Thoracic aorta (tissue), 2 donors: Measurements from ENCODE around the gene ANKS6. TPM values are rescaled to one million over a fixed set of nuclear protein-coding genes. Genes with fewer than 3 reads are reported as not detected.
A peak's percentile ranks its signal among the peaks of the same experiment; 100 is the strongest.

Source experiments
- ATAC-seq: fragments of 150-250 bp; one replicate; pipeline ENCODE4 v1.8.0; 2017; ENCODE audit warnings: low read depth; ENCODE audit not compliant: insufficient number of reproducible peaks, low FRiP score
- DNase-seq: peaks from one replicate; pipeline ENCODE4 v3.0.0-alpha.2; 2020; ENCODE audit warnings: low spot score
- H3K27ac ChIP-seq, 2 donors: fragments of 200-600 bp; sonication (generic); 1 replicate in 1 of 2; 2 replicates in 1 of 2; pipeline ENCODE4 v1.5.1; 2016; ENCODE audit warnings: mild to moderate bottlenecking in 2 of 2, moderate library complexity in 2 of 2
- H3K27me3 ChIP-seq: fragments of 200-600 bp; sonication (generic); replicated peaks from 2 replicates; pipeline ENCODE4 v1.6.0; 2016; ENCODE audit warnings: mild to moderate bottlenecking; ENCODE audit not compliant: insufficient read depth
- H3K36me3 ChIP-seq: fragments of 200-600 bp; sonication (generic); one replicate; pipeline ENCODE4 v1.5.1; 2016
- H3K4me1 ChIP-seq, 2 donors: fragments of 200-600 bp; sonication (generic); 1 replicate in 1 of 2; 2 replicates in 1 of 2; pipeline versions ENCODE4 v1.5.1 to v1.6.0; 2016; ENCODE audit warnings: low read depth in 2 of 2, mild to moderate bottlenecking in 1 of 2; ENCODE audit not compliant: control insufficient read depth in 1 of 2
- H3K4me3 ChIP-seq: fragments of 200-600 bp; sonication (generic); 2 replicates; pipeline ENCODE4 v1.5.1; 2016; ENCODE audit warnings: mild to moderate bottlenecking
- H3K9me3 ChIP-seq: fragments of 200-600 bp; sonication (generic); 2 replicates; pipeline ENCODE4 v1.5.1; 2016
- CTCF ChIP-seq: fragments of 200-600 bp; sonication (generic); IDR thresholded peaks from one replicate; pipeline ENCODE4 v1.5.1; 2019; ENCODE audit warnings: antibody characterized with exemption
- total RNA-seq, 2 donors: library from RNA; depleted of rRNA; stranded (reverse); fragments of >200 nt; gene quantifications; one replicate each; pipeline versions ENCODE4 v1.1.0 to v1.2.3, GENCODE V29; 2016

Gene ANKS6
- total RNA-seq, 2 donors from 2014 or later = 35.1 to 45.8 TPM

DNA sequence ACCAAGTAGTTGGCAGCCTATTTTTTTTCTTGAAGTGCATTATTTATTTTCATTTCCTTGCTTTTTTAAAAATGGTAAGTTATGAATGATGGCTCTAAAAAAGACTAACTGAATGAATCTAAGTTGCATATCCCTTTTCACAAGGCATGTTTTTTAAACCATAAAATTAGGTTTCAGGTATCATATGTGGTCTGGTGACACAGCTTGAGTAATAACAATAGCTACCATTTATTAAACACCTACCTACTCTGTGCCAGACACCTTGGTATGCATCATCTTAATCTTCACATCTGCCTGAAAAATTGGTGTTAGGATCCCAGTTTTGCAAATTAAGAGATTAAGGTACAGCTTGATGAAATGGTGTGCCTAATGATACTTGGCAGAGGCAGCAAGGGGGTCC, 83.4 kb downstream of the ANKS6 start:
- DNase-seq = no peak
- Histone ChIP-seq H3K36me3 (no peaks in the 10 kb centered on the region), H3K9me3 (no peaks in the 10 kb centered on the region), H3K4me1 (peaks cover 0 to 9% of the 10 kb centered on the region in 2 donors), H3K27ac (no peak overlapping the region), H3K4me3 (no peak overlapping the region), H3K27me3 (no peaks in the 10 kb centered on the region)
- no peak for ATAC-seq
- no peak for TF ChIP-seq CTCF

DNA sequence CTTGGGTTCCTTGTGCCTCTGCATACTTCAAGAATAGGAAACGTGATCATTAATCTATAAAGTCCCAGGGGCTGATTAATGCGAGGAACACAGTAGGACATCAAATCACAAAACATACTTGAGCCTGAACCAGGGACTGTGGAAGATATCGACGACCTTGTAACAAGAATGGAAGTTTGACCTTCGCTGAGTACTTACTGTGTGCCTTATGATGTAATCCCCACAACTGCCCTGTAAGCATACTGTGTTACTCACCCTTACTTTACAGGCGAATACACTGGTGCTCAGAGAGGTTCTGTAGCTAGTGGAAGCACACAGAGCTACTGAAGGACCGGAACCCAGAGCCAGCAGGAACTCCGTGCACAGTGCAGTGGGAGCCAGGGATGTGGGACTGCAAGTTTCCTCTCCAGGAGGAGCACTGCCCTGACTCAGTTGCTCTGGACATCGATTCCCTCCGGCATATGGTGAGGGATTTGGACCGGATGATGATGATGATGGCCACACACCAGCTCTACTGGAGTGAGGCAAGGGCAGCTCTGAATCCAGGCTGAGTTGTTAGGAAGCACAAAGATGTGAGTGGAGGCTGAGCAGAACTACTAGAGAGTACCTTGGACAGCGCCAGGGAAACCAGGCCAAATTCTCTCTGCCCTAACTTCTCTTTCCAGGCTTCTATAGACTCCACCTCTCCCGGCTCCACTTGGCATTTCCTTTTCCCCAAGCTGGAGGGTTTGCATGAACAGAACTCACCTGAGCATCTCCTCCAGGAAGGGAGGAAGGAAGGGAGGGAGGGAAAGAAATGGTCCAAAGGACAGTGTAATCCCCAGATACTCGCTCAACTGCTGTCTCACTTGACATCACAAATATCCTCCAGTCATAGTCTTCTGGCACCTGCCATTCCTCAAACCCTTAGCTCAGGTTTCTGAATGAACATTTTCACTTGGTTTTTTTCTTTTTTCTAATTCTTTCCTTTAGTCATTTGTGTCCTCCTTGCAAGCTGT, 86.1 kb downstream of the ANKS6 start:
- TF ChIP-seq CTCF = no peak
- no peak for ATAC-seq
- peaks cover 0 to 19% of the 10 kb centered on the region in 2 donors for H3K4me1 ChIP-seq
- no peak overlapping the region for H3K27ac ChIP-seq
- DNase-seq = no peak
- no peaks in the 10 kb centered on the region for H3K27me3 ChIP-seq
- H3K36me3 ChIP-seq = no peaks in the 10 kb centered on the region
- no peaks in the 10 kb centered on the region for H3K9me3 ChIP-seq
- H3K4me3 ChIP-seq = no peak overlapping the region

- TF ChIP-seq CTCF = no peak
- DNase-seq = no peak
- Histone ChIP-seq H3K4me3 (peak within 1 kb of the TSS; percentile 48), H3K36me3 (no peaks in the 10 kb centered on the region), H3K27ac (no peak within 1 kb of the TSS), H3K4me1 (peaks cover 0 to 19% of the 10 kb centered on the region in 2 donors), H3K9me3 (no peaks in the 10 kb centered on the region), H3K27me3 (no peaks in the 10 kb centered on the region)
- no peak for ATAC-seq
Measured at GRCh38 chr9:98708933-98709911, 87.1 kb downstream of the ANKS6 start, which contains the start of gene GABBR2. GABBR2 (minus strand) TSS chr9:98708935; CDS start chr9:98708737, 198 bp downstream.

DNA sequence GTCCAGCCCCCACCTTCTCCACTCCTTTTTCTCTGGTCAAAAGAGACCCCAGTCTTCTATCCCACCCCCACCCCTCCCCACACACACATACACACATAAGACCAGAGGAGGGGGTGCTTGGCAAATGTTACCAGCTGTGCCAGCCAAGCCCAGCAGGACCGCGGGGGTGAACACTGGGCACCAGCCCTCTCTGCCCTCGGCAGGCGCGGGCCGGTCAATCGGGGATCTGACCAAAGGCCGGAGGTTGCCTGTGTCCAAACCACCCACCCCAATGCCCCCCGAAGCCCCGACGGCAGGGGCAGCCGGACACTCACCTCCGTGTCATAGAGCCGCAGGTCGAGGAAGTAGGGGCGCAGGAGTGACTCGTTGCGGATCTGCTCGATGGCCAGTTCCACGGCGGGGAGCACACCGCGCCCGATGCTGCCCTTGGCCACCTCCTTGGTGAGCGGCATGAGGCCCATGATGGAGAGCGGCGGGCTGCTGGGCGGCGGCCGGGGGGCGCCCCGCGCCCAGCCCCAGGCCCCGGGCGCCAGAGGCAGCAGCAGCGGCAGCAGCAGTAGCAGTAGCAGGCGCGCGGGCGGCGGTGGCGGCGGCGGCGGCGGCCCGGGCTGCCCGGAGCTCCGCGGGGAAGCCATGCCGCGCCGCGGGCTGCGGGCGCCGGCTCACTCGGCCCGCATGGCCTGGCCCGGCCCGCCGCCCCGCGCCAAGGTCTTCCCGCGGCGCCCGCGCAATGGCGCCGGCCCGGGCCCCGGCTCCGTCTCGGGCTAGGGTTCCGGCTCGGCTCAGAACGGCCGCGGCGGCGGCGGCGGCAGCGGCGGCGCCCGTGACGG, 88.0 kb downstream of the ANKS6 start:
- Histone ChIP-seq H3K4me1 (peaks cover 0 to 19% of the 10 kb centered on the region in 2 donors), H3K4me3 (peak overlapping the region; percentile 48), H3K27ac (no peak overlapping the region), H3K36me3 (no peaks in the 10 kb centered on the region), H3K27me3 (no peaks in the 10 kb centered on the region), H3K9me3 (no peaks in the 10 kb centered on the region)
- no peak for DNase-seq
- TF ChIP-seq CTCF = no peak
- no peak for ATAC-seq
